Lower leg skin (tissue), 4 donors: ENCODE results near the gene CCDC197. TPM values are rescaled to one million over a fixed set of nuclear protein-coding genes. Genes with fewer than 3 reads are reported as not detected.

Experiments used
- DNase-seq, 2 donors: peaks; one replicate each; pipeline ENCODE4 v3.0.0-alpha.2; 2019; ENCODE audit warnings: low spot score in 2 of 2
- H3K4me3 ChIP-seq: fragments of 200-600 bp; sonication (generic); 2 replicates; pipeline ENCODE4 v1.5.1; 2017; ENCODE audit warnings: mild to moderate bottlenecking, low read depth; ENCODE audit not compliant: poor library complexity, severe bottlenecking
- POLR2A ChIP-seq, 2 donors: fragments of 450-650 bp; IDR thresholded peaks; one replicate each; pipeline ENCODE4 v1.6.1; 2016 to 2017; ENCODE audit warnings: antibody characterized with exemption in 2 of 2, mild to moderate bottlenecking in 1 of 2, moderate library complexity in 1 of 2
- WGBS, 2 donors: methylation state at CpG; one replicate each; pipeline ENCODE4 v1.1.5; 2018; 5-methylcytosine and 5-hydroxymethylcytosine counted together
- intact Hi-C: fragments of 100-400 bp; cut with DNase I; formaldehyde crosslinking; loops from one replicate; pipeline ENCODE4 v1.15.0; 2023; ENCODE audit warnings: low total_unique reads
- total RNA-seq, 4 donors: library from RNA; depleted of rRNA; stranded (reverse); fragments of >200 nt; gene quantifications; one replicate each; pipeline ENCODE4 v1.1.0, GENCODE V29; 2016
- TF ChIP-seq, protein P1 (sequence below), 3 donors: fragments of 450-650 bp; IDR thresholded peaks; one replicate each; pipeline ENCODE4 v1.5.1; 2016; ENCODE audit warnings: antibody characterized with exemption in 3 of 3, mild to moderate bottlenecking in 3 of 3, moderate library complexity in 2 of 3

The CCDC197 gene
- total RNA-seq, 4 donors from 2014 or later: not detected

DNA sequence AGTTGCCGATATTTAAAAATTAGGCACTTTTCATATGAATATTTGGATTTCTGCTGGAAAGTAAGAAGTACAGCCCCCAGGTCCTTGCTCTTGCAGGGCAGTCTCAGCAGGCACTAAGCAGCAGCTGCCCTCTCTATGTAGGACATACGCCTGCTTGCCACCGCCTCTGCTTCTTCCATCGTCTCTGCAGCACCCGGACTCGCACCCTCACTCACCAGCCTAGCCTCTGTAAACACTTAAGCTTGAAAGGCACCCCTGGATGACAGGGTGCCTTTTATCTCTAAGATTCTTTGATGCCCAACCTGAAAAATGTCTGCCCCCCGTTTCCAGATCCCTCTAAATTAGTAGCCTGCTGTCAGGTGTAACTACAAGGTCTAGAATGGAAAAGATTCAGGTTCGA is 48.0 kb downstream of the CCDC197 start:
- DNase-seq: peak in 1 of 2 donors; percentile 71

DNA sequence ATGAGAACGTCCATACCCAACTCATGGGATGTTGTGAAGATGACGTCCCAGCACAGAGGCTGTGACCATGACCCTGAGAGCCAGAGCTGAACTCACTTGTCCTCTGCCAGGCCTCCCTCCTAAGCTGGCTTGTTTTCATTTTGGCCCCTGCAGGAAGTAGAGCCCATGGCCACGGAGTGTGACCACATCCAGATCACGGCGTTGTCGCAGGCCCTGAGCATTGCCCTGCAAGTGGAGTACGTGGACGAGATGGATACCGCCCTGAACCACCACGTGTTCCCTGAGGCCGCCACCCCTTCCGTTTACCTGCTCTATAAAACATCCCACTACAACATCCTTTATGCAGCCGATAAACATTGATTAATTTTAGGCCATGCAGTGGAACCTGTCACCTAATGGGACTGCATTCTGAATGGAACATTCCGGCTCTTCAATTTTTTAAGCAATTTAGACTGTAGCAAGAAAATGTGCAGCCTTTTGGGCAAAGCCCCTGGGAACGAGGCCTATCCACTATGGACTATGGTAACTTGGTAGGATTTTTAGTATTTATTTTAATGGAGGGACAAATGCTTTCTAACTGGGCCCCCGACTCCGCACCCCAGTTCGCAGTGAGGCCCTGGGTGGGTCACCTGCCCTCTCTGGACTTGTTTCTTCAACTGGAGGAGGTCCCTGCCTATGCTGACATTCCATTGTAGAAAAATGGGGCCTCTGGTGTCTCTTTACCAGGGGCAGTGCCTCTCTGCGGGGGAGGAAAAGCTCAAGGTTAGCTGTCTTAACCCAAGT is 48.7 kb downstream of the CCDC197 start:
- 89 to 90% methylated on average over 19 of the region's 19 CpGs for WGBS, 2 donors
- H3K4me3 ChIP-seq: no peak overlapping the region
- TF ChIP-seq, protein P1, sequence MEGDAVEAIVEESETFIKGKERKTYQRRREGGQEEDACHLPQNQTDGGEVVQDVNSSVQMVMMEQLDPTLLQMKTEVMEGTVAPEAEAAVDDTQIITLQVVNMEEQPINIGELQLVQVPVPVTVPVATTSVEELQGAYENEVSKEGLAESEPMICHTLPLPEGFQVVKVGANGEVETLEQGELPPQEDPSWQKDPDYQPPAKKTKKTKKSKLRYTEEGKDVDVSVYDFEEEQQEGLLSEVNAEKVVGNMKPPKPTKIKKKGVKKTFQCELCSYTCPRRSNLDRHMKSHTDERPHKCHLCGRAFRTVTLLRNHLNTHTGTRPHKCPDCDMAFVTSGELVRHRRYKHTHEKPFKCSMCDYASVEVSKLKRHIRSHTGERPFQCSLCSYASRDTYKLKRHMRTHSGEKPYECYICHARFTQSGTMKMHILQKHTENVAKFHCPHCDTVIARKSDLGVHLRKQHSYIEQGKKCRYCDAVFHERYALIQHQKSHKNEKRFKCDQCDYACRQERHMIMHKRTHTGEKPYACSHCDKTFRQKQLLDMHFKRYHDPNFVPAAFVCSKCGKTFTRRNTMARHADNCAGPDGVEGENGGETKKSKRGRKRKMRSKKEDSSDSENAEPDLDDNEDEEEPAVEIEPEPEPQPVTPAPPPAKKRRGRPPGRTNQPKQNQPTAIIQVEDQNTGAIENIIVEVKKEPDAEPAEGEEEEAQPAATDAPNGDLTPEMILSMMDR (IDR thresholded peaks at IDR 0.05): no peak
- no peak for TF ChIP-seq POLR2A (IDR thresholded peaks at IDR 0.05)
- intact Hi-C loops: no loop called here
- DNase-seq: peak in 1 of 2 donors; percentile 80

More for the DNA sequence above, 48.0 kb downstream of the CCDC197 start:
- H3K4me3 ChIP-seq: no peak overlapping the region
- TF ChIP-seq, protein P1 (IDR thresholded peaks at IDR 0.05): no peak
- no peak for TF ChIP-seq POLR2A (IDR thresholded peaks at IDR 0.05)
- WGBS, 2 donors: 89 to 90% methylated on average over 8 of the region's 8 CpGs
- intact Hi-C loops: no loop called here

DNA sequence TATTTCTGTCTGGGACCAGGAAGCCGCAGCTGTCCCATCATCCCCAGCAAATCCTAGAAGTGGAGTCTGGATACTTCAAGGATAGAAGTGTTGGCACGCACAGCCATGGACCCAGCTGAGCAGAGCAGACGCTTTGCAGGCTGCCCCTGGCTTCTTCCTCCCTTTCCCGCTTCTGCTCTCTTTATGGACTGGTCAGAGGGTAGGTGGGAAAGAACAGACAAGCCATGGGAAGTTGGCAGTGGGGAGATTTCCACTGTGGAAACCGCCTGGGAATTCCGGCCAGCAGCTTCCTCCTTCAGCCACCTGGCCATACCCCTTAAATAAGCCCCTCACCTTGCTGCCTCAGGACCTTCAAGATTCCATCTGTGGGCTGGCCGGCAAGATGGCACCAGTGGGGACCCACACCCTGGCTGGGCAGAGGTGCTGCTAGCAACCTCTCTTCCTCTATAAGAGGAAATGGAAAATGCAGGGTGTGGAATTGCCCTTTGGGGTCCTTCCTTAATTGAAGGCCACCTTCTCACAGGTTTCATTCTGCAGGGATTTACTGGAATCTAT is 49.7 kb downstream of the CCDC197 start:
- DNase-seq: no peak
- WGBS, 2 donors: 78 to 92% methylated on average over 7 of the region's 7 CpGs
- intact Hi-C loops: no loop called here
- TF ChIP-seq, protein P1 (IDR thresholded peaks at IDR 0.05): no peak
- TF ChIP-seq POLR2A (IDR thresholded peaks at IDR 0.05): no peak
- no peak overlapping the region for H3K4me3 ChIP-seq

DNA sequence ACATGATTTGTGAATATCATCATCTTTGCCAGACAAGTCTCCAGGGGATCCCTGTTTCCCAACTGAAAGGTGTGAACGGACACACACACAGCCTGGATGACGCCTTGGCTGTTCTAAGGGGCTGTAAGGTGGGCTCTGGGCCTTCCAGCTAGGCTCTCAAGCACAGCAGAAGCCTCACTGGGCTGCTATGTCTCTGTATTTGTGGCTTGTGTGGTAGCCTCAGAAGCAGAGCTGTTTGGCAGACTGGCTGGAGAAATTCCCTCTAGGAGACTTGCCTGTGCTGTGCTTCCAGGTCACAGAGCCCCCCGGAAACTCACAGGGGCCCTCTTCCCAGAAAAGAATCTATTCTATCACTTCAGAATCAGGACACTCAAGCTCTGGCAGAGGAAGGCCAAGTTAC is 50.5 kb downstream of the CCDC197 start:
- no peak for DNase-seq
- no peak overlapping the region for H3K4me3 ChIP-seq
- intact Hi-C loops: no loop called here
- TF ChIP-seq POLR2A (IDR thresholded peaks at IDR 0.05): no peak
- TF ChIP-seq, protein P1 (IDR thresholded peaks at IDR 0.05): no peak
- 95 to 98% methylated on average over 3 of the region's 3 CpGs for WGBS, 2 donors

DNA sequence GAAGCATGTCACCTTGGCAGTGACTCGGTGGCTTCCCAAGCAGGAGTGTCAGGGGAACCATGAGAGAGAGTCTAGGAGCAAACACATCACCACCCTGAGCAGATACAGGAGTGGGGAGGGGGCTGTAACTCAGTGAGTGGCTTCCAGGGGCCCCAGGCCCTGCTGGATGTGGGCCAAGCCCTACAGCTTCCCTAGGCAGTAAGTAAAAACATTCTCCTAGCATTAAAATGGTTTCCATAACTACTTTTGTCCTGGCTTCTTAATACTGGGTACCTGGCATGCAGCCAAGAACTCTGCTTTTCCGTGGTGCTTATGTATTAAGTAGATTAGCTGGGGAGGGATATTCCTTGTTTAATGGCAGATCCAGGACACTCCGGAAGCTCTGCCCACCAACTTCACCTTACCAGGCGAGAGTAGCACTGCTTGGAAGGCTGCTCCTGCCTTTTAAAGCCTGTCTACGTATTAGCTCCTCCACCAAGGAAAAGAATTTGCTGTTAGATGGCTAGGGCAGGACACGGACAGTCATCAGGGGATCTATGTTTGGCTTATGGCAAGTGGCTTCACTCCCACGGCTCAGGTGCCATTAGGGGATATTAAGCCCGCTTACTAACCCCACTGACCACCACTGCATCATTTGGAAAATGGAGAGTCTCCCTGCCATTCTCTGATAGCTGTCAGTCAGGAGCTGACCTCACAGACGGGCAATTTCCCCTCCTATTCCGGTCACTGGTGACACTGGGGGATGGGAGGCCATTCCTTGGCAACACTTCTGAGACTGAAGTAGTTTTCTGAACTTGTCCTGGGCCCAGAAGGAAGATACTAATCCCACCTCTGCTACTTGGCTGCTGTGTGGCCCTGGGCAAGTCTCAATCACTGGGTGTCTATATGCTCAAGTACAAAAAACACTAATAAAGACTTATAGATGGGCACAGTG is 51.9 kb downstream of the CCDC197 start:
- TF ChIP-seq, protein P1 (IDR thresholded peaks at IDR 0.05): no peak
- TF ChIP-seq POLR2A (IDR thresholded peaks at IDR 0.05): no peak
- no peak for DNase-seq
- 79 to 87% methylated on average over 10 of the region's 10 CpGs for WGBS, 2 donors
- no peak overlapping the region for H3K4me3 ChIP-seq
- intact Hi-C loops: no loop called here
